ENCODE measurements around the gene ARHGAP8.

The ARHGAP8 gene

GRCh38 chr22:44714703-44715350 is 37.5 kb upstream of the ARHGAP8 start:
- TF ChIP-seq CTCF (IDR thresholded peaks at IDR 0.05; ENCODE audit: low read depth, low read length, missing control alignments) = no peak
- DNase-seq (ENCODE audit: extremely low read depth, low read depth) = no peak
- H3K4me3 ChIP-seq (replicated peaks; ENCODE audit: low read depth, low read length) = no peak overlapping the region

GRCh38 chr22:44718418-44718817 is 34.0 kb upstream of the ARHGAP8 start:
- TF ChIP-seq CTCF (IDR thresholded peaks at IDR 0.05; ENCODE audit: low read depth, low read length, missing control alignments) = no peak
- DNase-seq (ENCODE audit: extremely low read depth, low read depth) = no peak
- H3K4me3 ChIP-seq (replicated peaks; ENCODE audit: low read depth, low read length) = no peak overlapping the region

GRCh38 chr22:44719586-44720368 is 32.6 kb upstream of the ARHGAP8 start:
- H3K4me3 ChIP-seq (replicated peaks; ENCODE audit: low read depth, low read length) = no peak overlapping the region
- DNase-seq (ENCODE audit: extremely low read depth, low read depth) = no peak
- no peak for TF ChIP-seq CTCF (IDR thresholded peaks at IDR 0.05; ENCODE audit: low read depth, low read length, missing control alignments)

- no peak for TF ChIP-seq CTCF (IDR thresholded peaks at IDR 0.05; ENCODE audit: low read depth, low read length, missing control alignments)
- DNase-seq (ENCODE audit: extremely low read depth, low read depth) = no peak
Observed at GRCh38 chr22:44721213-44721612, 31.2 kb upstream of the ARHGAP8 start.

GRCh38 chr22:44722611-44723010 is 29.8 kb upstream of the ARHGAP8 start:
- no peak overlapping the region for H3K4me3 ChIP-seq (replicated peaks; ENCODE audit: low read depth, low read length)
- TF ChIP-seq CTCF (IDR thresholded peaks at IDR 0.05; ENCODE audit: low read depth, low read length, missing control alignments) = no peak
- DNase-seq (ENCODE audit: extremely low read depth, low read depth) = no peak

More at GRCh38 chr22:44721213-44721612, 31.2 kb upstream of the ARHGAP8 start:
- H3K4me3 ChIP-seq (replicated peaks; ENCODE audit: low read depth, low read length) = no peak overlapping the region

- H3K4me3 ChIP-seq (replicated peaks; ENCODE audit: low read depth, low read length) = no peak overlapping the region
- DNase-seq (ENCODE audit: extremely low read depth, low read depth) = peak; percentile 32
- no peak for TF ChIP-seq CTCF (IDR thresholded peaks at IDR 0.05; ENCODE audit: low read depth, low read length, missing control alignments)
Observed at GRCh38 chr22:44723801-44724200, 28.6 kb upstream of the ARHGAP8 start.

Data from HFF-Myc (cell line).